ENCODE results near the gene GTF3C5. TPM values are rescaled to one million over a fixed set of nuclear protein-coding genes. Genes with fewer than 3 reads are reported as not detected.

The GTF3C5 gene
- total and polyA plus RNA-seq, 2 donors from 2014 or later, result 38.0 to 47.7 TPM

GRCh38 chr9:133106511-133107244, 75.9 kb downstream of the GTF3C5 start:
- FAIRE-seq, result no peak
- Histone ChIP-seq H3K36me3 (ENCODE audit: control insufficient read depth in 2 of 3, insufficient read depth in 3 of 3, low read length in 3 of 3) (peaks cover 0 to 43% (median 22%) of the 10 kb centered on the region in 3 donors), H3K9me3 (ENCODE audit: control insufficient read depth in 2 of 3, insufficient read depth in 1 of 3, low read length in 3 of 3) (no peaks in the 10 kb centered on the region), H3K9ac (ENCODE audit: low read length in 3 of 3) (no peak overlapping the region), H3K4me1 (ENCODE audit: control insufficient read depth in 2 of 3, insufficient read depth in 2 of 3, low read depth in 1 of 3, low read length in 3 of 3) (no peaks in the 10 kb centered on the region), H3K27ac (ENCODE audit: low read depth in 2 of 2, low read length in 2 of 2) (no peak overlapping the region), H3K27me3 (ENCODE audit: control insufficient read depth, insufficient read depth, low read length) (no peaks in the 10 kb centered on the region), H3K4me3 (ENCODE audit: low read length in 3 of 3) (no peak overlapping the region)
- TF ChIP-seq CTCF (IDR thresholded peaks at IDR 0.05; ENCODE audit: borderline replicate concordance, extremely low read depth, insufficient read depth), result no peak
- peak in 2 of 5 donors; percentile 20 to 57 for DNase-seq
- intact Hi-C loops (cut with DNase I), result no loop called here

DNA sequence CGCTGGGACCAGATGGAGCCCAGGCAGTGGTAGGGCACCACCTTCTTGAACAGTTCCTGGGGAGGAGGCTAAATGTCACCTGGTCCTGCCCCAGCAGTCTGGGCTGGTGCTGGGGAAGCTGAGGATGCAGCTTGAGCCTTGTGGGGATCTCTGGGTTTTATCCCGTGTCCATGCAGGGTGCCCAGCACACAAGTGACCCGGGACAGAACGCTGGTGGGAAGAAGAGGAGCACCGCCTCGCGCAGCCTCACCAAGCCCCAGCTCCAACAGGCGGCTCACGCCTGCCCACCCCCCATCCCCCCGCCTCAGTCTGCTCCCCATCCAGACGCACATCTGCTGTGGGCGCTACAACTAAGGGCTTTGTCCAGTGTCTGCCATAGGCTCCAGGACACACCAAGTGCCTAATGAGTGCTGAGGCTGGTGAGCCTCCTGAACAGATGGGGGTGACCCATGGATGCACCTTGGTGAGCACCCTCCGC, 76.5 kb downstream of the GTF3C5 start:
- Histone ChIP-seq H3K27me3 (ENCODE audit: control insufficient read depth, insufficient read depth, low read length) (no peaks in the 10 kb centered on the region), H3K9ac (ENCODE audit: low read length in 3 of 3) (no peak overlapping the region), H3K4me1 (ENCODE audit: control insufficient read depth in 2 of 3, insufficient read depth in 2 of 3, low read depth in 1 of 3, low read length in 3 of 3) (peaks cover 0 to under 1% (median 0%) of the 10 kb centered on the region in 3 donors), H3K27ac (ENCODE audit: low read depth in 2 of 2, low read length in 2 of 2) (no peak overlapping the region), H3K36me3 (ENCODE audit: control insufficient read depth in 2 of 3, insufficient read depth in 3 of 3, low read length in 3 of 3) (peaks cover 0 to 37% (median 16%) of the 10 kb centered on the region in 3 donors), H3K4me3 (ENCODE audit: low read length in 3 of 3) (no peak overlapping the region), H3K9me3 (ENCODE audit: control insufficient read depth in 2 of 3, insufficient read depth in 1 of 3, low read length in 3 of 3) (no peaks in the 10 kb centered on the region)
- peak in 2 of 5 donors; percentile 22 to 57 for DNase-seq
- intact Hi-C loops (cut with DNase I), result no loop called here
- no peak for FAIRE-seq
- TF ChIP-seq CTCF (IDR thresholded peaks at IDR 0.05; ENCODE audit: borderline replicate concordance, extremely low read depth, insufficient read depth), result no peak

Small RNA genes lying within 50 kb of the gene (microRNA-seq; reads per million reads assigned to microRNA genes)
- gene MIR6877, result 1.0 reads per million

Other genes starting within 250 kb of the GTF3C5 start
- 6.3 TPM for gene AK8, start 152.7 kb upstream of the GTF3C5 start, total RNA-seq
- gene AK8, start 152.7 kb upstream of the GTF3C5 start, polyA plus RNA-seq (ENCODE audit: insufficient read depth, low read depth, low replicate concordance), result 6.2 TPM
- 8.7 TPM for gene SPACA9, start 152.1 kb upstream of the GTF3C5 start, total RNA-seq
- 17.1 TPM for gene SPACA9, start 152.1 kb upstream of the GTF3C5 start, polyA plus RNA-seq (ENCODE audit: insufficient read depth, low read depth, low replicate concordance)
- 45.4 TPM for gene TSC1, start 86.4 kb upstream of the GTF3C5 start, total RNA-seq
- gene TSC1, start 86.4 kb upstream of the GTF3C5 start, polyA plus RNA-seq (ENCODE audit: insufficient read depth, low read depth, low replicate concordance), result 13.1 TPM
- gene GFI1B, start 52.3 kb upstream of the GTF3C5 start, total RNA-seq, result 0.28 TPM
- not detected for gene GFI1B, start 52.3 kb upstream of the GTF3C5 start, polyA plus RNA-seq (ENCODE audit: insufficient read depth, low read depth, low replicate concordance)
- gene CEL, start 31.0 kb downstream of the GTF3C5 start, total RNA-seq, result 1.0 TPM
- gene CEL, start 31.0 kb downstream of the GTF3C5 start, polyA plus RNA-seq (ENCODE audit: insufficient read depth, low read depth, low replicate concordance), result 16.7 TPM
- gene RALGDS, start 90.2 kb downstream of the GTF3C5 start, total RNA-seq, result 43.3 TPM
- 13.0 TPM for gene RALGDS, start 90.2 kb downstream of the GTF3C5 start, polyA plus RNA-seq (ENCODE audit: insufficient read depth, low read depth, low replicate concordance)
- 21.6 TPM for gene GBGT1, start 132.9 kb downstream of the GTF3C5 start, total RNA-seq
- 7.9 TPM for gene GBGT1, start 132.9 kb downstream of the GTF3C5 start, polyA plus RNA-seq (ENCODE audit: insufficient read depth, low read depth, low replicate concordance)
- gene OBP2B, start 178.3 kb downstream of the GTF3C5 start, total RNA-seq, result not detected
- not detected for gene OBP2B, start 178.3 kb downstream of the GTF3C5 start, polyA plus RNA-seq (ENCODE audit: insufficient read depth, low read depth, low replicate concordance)
- 29.0 TPM for gene ABO, start 244.2 kb downstream of the GTF3C5 start, total RNA-seq
- gene ABO, start 244.2 kb downstream of the GTF3C5 start, polyA plus RNA-seq (ENCODE audit: insufficient read depth, low read depth, low replicate concordance), result 25.0 TPM